H9 (cell line): ENCODE measurements around the gene SYNPO2. TPM values are rescaled to one million over a fixed set of nuclear protein-coding genes. Genes with fewer than 3 reads are reported as not detected.

Experiments used
- DNase-seq: peaks from one replicate; pipeline ENCODE4 v3.0.0-alpha.2; 2017
- H2AFZ ChIP-seq: one replicate; pipeline ENCODE4 v1.6.1; 2013; ENCODE audit warnings: mild to moderate bottlenecking, low read length, control low read depth, moderate library complexity
- H2AK5ac ChIP-seq: 2 replicates; pipeline ENCODE4 v1.6.1; 2013; ENCODE audit warnings: low read length, control low read depth, mixed read lengths; ENCODE audit not compliant: insufficient read length
- H2BK120ac ChIP-seq: one replicate; pipeline ENCODE4 v1.6.1; 2013; ENCODE audit warnings: low read depth, mild to moderate bottlenecking, low read length, control low read depth, inconsistent platforms; ENCODE audit not compliant: poor library complexity, severe bottlenecking
- H2BK12ac ChIP-seq: 2 replicates; pipeline ENCODE4 v1.6.1; 2013; ENCODE audit warnings: low read length, control low read depth, mixed read lengths, low read depth; ENCODE audit not compliant: insufficient read length
- H2BK15ac ChIP-seq: 2 replicates; pipeline ENCODE4 v1.6.1; 2013; ENCODE audit warnings: low read depth, low read length, control low read depth
- H2BK20ac ChIP-seq: one replicate; pipeline ENCODE4 v1.6.1; 2013; ENCODE audit warnings: low read depth, mild to moderate bottlenecking, low read length, control low read depth, inconsistent platforms; ENCODE audit not compliant: poor library complexity, severe bottlenecking
- H2BK5ac ChIP-seq: 2 replicates; pipeline ENCODE4 v1.6.1; 2013; ENCODE audit warnings: low read length, control low read depth, mixed read lengths; ENCODE audit not compliant: insufficient read length
- H3K14ac ChIP-seq: 2 replicates; pipeline ENCODE4 v1.6.1; 2013; ENCODE audit warnings: low read length, control low read depth; ENCODE audit not compliant: insufficient read depth
- H3K18ac ChIP-seq: 2 replicates; pipeline ENCODE4 v1.6.1; 2013; ENCODE audit warnings: low read depth, mild to moderate bottlenecking, mixed read lengths, low read length, control low read depth; ENCODE audit not compliant: insufficient read length
- H3K23ac ChIP-seq: 2 replicates; pipeline ENCODE4 v1.6.1; 2013; ENCODE audit warnings: low read length, control low read depth, mixed read lengths, low read depth; ENCODE audit not compliant: insufficient read length
- H3K23me2 ChIP-seq: 2 replicates; pipeline ENCODE4 v1.6.1; 2013; ENCODE audit warnings: low read depth, mild to moderate bottlenecking, mixed read lengths, low read length, control low read depth; ENCODE audit not compliant: insufficient read length, poor library complexity, severe bottlenecking
- H3K27ac ChIP-seq: 2 replicates; pipeline ENCODE4 v1.5.1; 2013; ENCODE audit warnings: low read length, control low read depth, mixed read lengths, low read depth; ENCODE audit not compliant: insufficient read length
- H3K27me3 ChIP-seq: 2 replicates; pipeline ENCODE4 v1.6.1; 2013; ENCODE audit warnings: low read length, control low read depth, inconsistent platforms; ENCODE audit not compliant: insufficient read depth
- H3K4ac ChIP-seq: 2 replicates; pipeline ENCODE4 v1.6.1; 2013; ENCODE audit warnings: low read depth, mild to moderate bottlenecking, control low read depth, inconsistent platforms, low read length, moderate library complexity
- H3K4me1 ChIP-seq: 2 replicates; pipeline ENCODE4 v1.6.1; 2013; ENCODE audit warnings: low read length, control low read depth, inconsistent platforms; ENCODE audit not compliant: insufficient read depth
- H3K4me2 ChIP-seq: 2 replicates; pipeline ENCODE4 v1.6.1; 2013; ENCODE audit warnings: low read length, control low read depth, mixed read lengths; ENCODE audit not compliant: insufficient read length, insufficient read depth
- H3K56ac ChIP-seq: 2 replicates; pipeline ENCODE4 v1.6.1; 2013; ENCODE audit warnings: low read depth, mild to moderate bottlenecking, mixed read lengths, low read length, control low read depth; ENCODE audit not compliant: insufficient read length
- H3K79me1 ChIP-seq: 2 replicates; pipeline ENCODE4 v1.6.1; 2013; ENCODE audit warnings: low read depth, mild to moderate bottlenecking, moderate library complexity, low read length, control low read depth, inconsistent platforms; ENCODE audit not compliant: insufficient read depth, poor library complexity, severe bottlenecking
- H3K79me2 ChIP-seq: 2 replicates; pipeline ENCODE4 v1.6.1; 2013; ENCODE audit warnings: low read length, control low read depth, inconsistent platforms; ENCODE audit not compliant: insufficient read depth
- H3K9ac ChIP-seq: 2 replicates; pipeline ENCODE4 v1.6.1; 2013; ENCODE audit warnings: low read length, control low read depth, mixed read lengths; ENCODE audit not compliant: insufficient read length; ENCODE audit errors: extremely low read depth
- H3K9me3 ChIP-seq: one replicate; pipeline ENCODE4 v1.6.1; 2013; ENCODE audit warnings: low read depth, low read length, inconsistent platforms; ENCODE audit not compliant: control insufficient read depth
- H3T11ph ChIP-seq: one replicate; pipeline ENCODE4 v1.6.1; 2013; ENCODE audit warnings: mild to moderate bottlenecking, low read length, control low read depth, inconsistent platforms
- H4K20me1 ChIP-seq: one replicate; pipeline ENCODE4 v1.6.1; 2013; ENCODE audit not compliant: control insufficient read depth, insufficient read length, insufficient read depth
- H4K5ac ChIP-seq: 2 replicates; pipeline ENCODE4 v1.6.1; 2013; ENCODE audit warnings: low read depth, mild to moderate bottlenecking, mixed read lengths, low read length, control low read depth; ENCODE audit not compliant: insufficient read length
- H4K8ac ChIP-seq: replicated peaks from 2 replicates; pipeline ENCODE4 v1.6.1; 2013; ENCODE audit warnings: low read length, control low read depth, mixed read lengths, low read depth; ENCODE audit not compliant: insufficient read length
- H4K91ac ChIP-seq: 2 replicates; pipeline ENCODE4 v1.6.1; 2013; ENCODE audit warnings: low read depth, mild to moderate bottlenecking, moderate library complexity, mixed read lengths, low read length, control low read depth; ENCODE audit not compliant: insufficient read length
- H3K27ac Mint-ChIP-seq, 3 experiments: 2 replicates in 2 of 3; 3 replicates in 1 of 3; pipeline ENCODE4 v1.8.0; 2020 to 2021; ENCODE audit warnings: mixed read lengths in 3 of 3, mild to moderate bottlenecking in 1 of 3, moderate library complexity in 1 of 3
- H3K27me3 Mint-ChIP-seq: 2 replicates; pipeline ENCODE4 v1.8.0; 2021; ENCODE audit warnings: low read depth, mild to moderate bottlenecking, moderate library complexity, mixed read lengths
- H3K36me3 Mint-ChIP-seq, 3 experiments: 2 replicates in 2 of 3; 3 replicates in 1 of 3; pipeline ENCODE4 v1.8.0; 2020 to 2021; ENCODE audit warnings: low read depth in 3 of 3, mixed read lengths in 3 of 3; ENCODE audit not compliant: insufficient read depth in 1 of 3
- H3K4me1 Mint-ChIP-seq, 2 experiments: 2 replicates each; pipeline ENCODE4 v1.8.0; 2020; ENCODE audit warnings: mixed read lengths in 2 of 2
- H3K4me3 Mint-ChIP-seq, 2 experiments: 2 replicates in 1 of 2; 3 replicates in 1 of 2; pipeline ENCODE4 v1.8.0; 2020 to 2021; ENCODE audit warnings: mild to moderate bottlenecking in 2 of 2, mixed read lengths in 2 of 2, moderate library complexity in 1 of 2
- H3K9me3 Mint-ChIP-seq, 2 experiments: 2 replicates in 1 of 2; 3 replicates in 1 of 2; pipeline ENCODE4 v1.8.0; 2020; ENCODE audit warnings: mild to moderate bottlenecking in 2 of 2, mixed read lengths in 2 of 2, moderate library complexity in 1 of 2
- WGBS: extraction: QIAGEN DNeasy Blood & Tissue Kit; methylation state at CpG from one replicate; pipeline ENCODE4 v1.1.7; 2013; ENCODE audit warnings: missing lambda C conversion rate, low lambda C conversion rate, mixed read lengths; ENCODE audit not compliant: insufficient read length; ENCODE audit errors: extremely low coverage; 5-methylcytosine and 5-hydroxymethylcytosine counted together
- total RNA-seq: library from RNA; stranded (reverse); gene quantifications from 2 replicates; pipeline ENCODE4 v1.2.1, GENCODE V29; 2021
- TF ChIP-seq, protein P1 (sequence below): fragments of 200-600 bp; sonication (generic); conservative IDR thresholded peaks from 3 replicates; pipeline ENCODE4 v1.8.0; 2021; ENCODE audit warnings: antibody characterized with exemption, mild to moderate bottlenecking

Gene SYNPO2
- total RNA-seq, 1 experiment from 2014 or later, result 1.1 TPM

DNA sequence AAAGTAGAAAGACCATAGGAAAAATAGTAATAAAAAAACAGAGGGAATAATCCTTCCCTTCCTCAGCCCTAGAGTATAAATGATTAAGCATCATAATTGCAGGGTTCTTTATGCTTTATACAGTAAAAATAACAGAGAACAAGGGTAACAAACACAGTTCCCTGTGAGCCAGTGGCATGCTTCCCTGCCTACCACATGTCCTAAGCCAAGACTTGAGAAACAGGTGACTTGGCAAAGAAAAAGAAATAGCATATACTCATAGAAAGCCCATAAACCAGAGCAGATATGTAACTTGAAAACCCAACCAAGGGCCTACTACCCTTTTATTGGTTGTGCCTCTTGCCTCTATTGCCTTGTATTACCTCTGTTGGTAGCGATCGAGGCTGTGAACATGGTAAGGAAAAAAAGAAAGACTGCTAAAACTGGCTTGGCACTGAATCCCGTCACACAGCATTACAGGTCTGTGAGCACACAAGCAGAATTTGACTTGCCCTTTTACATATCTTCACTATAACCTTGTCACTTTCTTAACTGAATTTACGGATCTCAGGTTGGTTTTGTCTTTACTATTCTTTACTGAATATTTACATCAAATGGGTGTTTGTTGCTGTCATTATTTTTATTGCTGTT, 216.1 kb downstream of the SYNPO2 start:
- H2BK20ac ChIP-seq, result no peak overlapping the region
- H3K18ac ChIP-seq, result no peak overlapping the region
- DNase-seq, result no peak
- no peaks in the 10 kb centered on the region for H3K36me3 Mint-ChIP-seq
- H3K4me1 ChIP-seq, result no peaks in the 10 kb centered on the region; the same call in 1 of the 2 replicates
- no peak overlapping the region for H4K91ac ChIP-seq
- no peak overlapping the region for H4K5ac ChIP-seq
- H3K14ac ChIP-seq, result no peak overlapping the region
- no peak overlapping the region for H3K23ac ChIP-seq
- no peak overlapping the region for H3K4me3 Mint-ChIP-seq
- H4K8ac ChIP-seq, result no peak overlapping the region
- H3K4me2 ChIP-seq, result no peak overlapping the region
- no peaks in the 10 kb centered on the region for H3K9me3 Mint-ChIP-seq
- no peaks in the 10 kb centered on the region for H3K27me3 Mint-ChIP-seq
- no peaks in the 10 kb centered on the region for H3K27me3 ChIP-seq
- H4K20me1 ChIP-seq, result no peaks in the 10 kb centered on the region
- no peak overlapping the region for H3K27ac Mint-ChIP-seq
- H2BK120ac ChIP-seq, result no peak overlapping the region
- no peaks in the 10 kb centered on the region for H3K9me3 ChIP-seq
- no peak overlapping the region for H3K27ac ChIP-seq
- no peak overlapping the region for H2BK5ac ChIP-seq
- H3K4ac ChIP-seq, result no peak overlapping the region
- H3K4me1 Mint-ChIP-seq, result peaks cover 18 to 22% of the 10 kb centered on the region in 2 experiments
- no peaks in the 10 kb centered on the region for H3K79me1 ChIP-seq
- H3K9ac ChIP-seq, result no peak overlapping the region
- no peak overlapping the region for H2BK15ac ChIP-seq
- H3K79me2 ChIP-seq, result no peaks in the 10 kb centered on the region
- WGBS, result no CpG with 5 or more reads among the region's 4 CpGs
- no peak overlapping the region for H2AK5ac ChIP-seq
- H2AFZ ChIP-seq, result no peak overlapping the region
- TF ChIP-seq, protein P1, sequence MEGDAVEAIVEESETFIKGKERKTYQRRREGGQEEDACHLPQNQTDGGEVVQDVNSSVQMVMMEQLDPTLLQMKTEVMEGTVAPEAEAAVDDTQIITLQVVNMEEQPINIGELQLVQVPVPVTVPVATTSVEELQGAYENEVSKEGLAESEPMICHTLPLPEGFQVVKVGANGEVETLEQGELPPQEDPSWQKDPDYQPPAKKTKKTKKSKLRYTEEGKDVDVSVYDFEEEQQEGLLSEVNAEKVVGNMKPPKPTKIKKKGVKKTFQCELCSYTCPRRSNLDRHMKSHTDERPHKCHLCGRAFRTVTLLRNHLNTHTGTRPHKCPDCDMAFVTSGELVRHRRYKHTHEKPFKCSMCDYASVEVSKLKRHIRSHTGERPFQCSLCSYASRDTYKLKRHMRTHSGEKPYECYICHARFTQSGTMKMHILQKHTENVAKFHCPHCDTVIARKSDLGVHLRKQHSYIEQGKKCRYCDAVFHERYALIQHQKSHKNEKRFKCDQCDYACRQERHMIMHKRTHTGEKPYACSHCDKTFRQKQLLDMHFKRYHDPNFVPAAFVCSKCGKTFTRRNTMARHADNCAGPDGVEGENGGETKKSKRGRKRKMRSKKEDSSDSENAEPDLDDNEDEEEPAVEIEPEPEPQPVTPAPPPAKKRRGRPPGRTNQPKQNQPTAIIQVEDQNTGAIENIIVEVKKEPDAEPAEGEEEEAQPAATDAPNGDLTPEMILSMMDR, result no peak
- no peaks in the 10 kb centered on the region for H3K23me2 ChIP-seq
- no peak overlapping the region for H3T11ph ChIP-seq
- H3K56ac ChIP-seq, result no peak overlapping the region
- no peak overlapping the region for H2BK12ac ChIP-seq
